IMR-90 (cell line): ENCODE measurements around the gene GNAI1.

ENCODE experiments used
- CEBPB ChIP-seq: IDR thresholded peaks from 2 replicates; pipeline ENCODE4 v1.6.1; 2012; ENCODE audit warnings: low read depth, low read length, improper control_type of control experiment
- CTCF ChIP-seq: conservative IDR thresholded peaks from 2 replicates; pipeline ENCODE4 v1.5.1; 2012; ENCODE audit warnings: mild to moderate bottlenecking, low read depth, low read length, improper control_type of control experiment
- ELK1 ChIP-seq: fragments of 150-350 bp; IDR thresholded peaks from 2 replicates; pipeline ENCODE4 v1.6.1; 2016; ENCODE audit warnings: low read depth, mild to moderate bottlenecking, low read length, moderate library complexity, borderline replicate concordance
- MAFK ChIP-seq: IDR thresholded peaks from 2 replicates; pipeline ENCODE4 v1.6.1; 2012; ENCODE audit warnings: low read depth, low read length, improper control_type of control experiment
- POLR2A ChIP-seq: IDR thresholded peaks from 2 replicates; pipeline ENCODE4 v1.6.1; 2012; ENCODE audit warnings: mild to moderate bottlenecking, low read depth, low read length
- RAD21 ChIP-seq: IDR thresholded peaks from 2 replicates; pipeline ENCODE4 v1.6.1; 2012; ENCODE audit warnings: low read length, improper control_type of control experiment

GRCh38 chr7:80240265-80241025, 105.8 kb downstream of the GNAI1 start:
- TF ChIP-seq CTCF (no peak), MAFK (peak; percentile 34), CEBPB (no peak), RAD21 (no peak), POLR2A (no peak), ELK1 (no peak)
